IMR-90 (cell line): ENCODE data around the gene DYNLT2B. TPM values are rescaled to one million over a fixed set of nuclear protein-coding genes. Genes with fewer than 3 reads are reported as not detected.

Experiments
- ATAC-seq: fragments of 200-7000 bp; cut with Tn5 transposase; 2 replicates; pipeline ENCODE4 v1.9.1; 2020; ENCODE audit warnings: low read depth, mild to moderate bottlenecking, moderate library complexity
- BruUV-seq: library from RNA; stranded (reverse); fragments of 400-500 nt; replicated peaks from 2 replicates; lab custom pipeline; 2021; lab: Mats Ljungman, UMichigan
- CTCF ChIA-PET: fragments of 300-600 bp; formaldehyde crosslinking; extraction: SDS; loops from one replicate; lab custom pipeline; 2021; ENCODE audit warnings: antibody characterized with exemption; lab: Yijun Ruan, JAX
- POLR2A ChIA-PET: fragments of 300-600 bp; sonication (Branson Sonifier 250); formaldehyde crosslinking; loops from one replicate; lab custom pipeline; 2022; ENCODE audit warnings: antibody characterized with exemption; ENCODE audit not compliant: unreplicated experiment; lab: Charles Lee
- DNase-seq: peaks from one replicate; pipeline ENCODE4 v3.0.0; 2013
- H2AFZ ChIP-seq: replicated peaks from 2 replicates; pipeline ENCODE3; 2013; ENCODE audit warnings: low read length, mild to moderate bottlenecking; ENCODE audit not compliant: poor library complexity
- H2AK5ac ChIP-seq: 2 replicates; pipeline ENCODE4 v1.6.1; 2013; ENCODE audit warnings: low read depth, low read length, inconsistent platforms
- H2AK9ac ChIP-seq: replicated peaks from 2 replicates; pipeline ENCODE3; 2013; ENCODE audit warnings: mild to moderate bottlenecking, low read depth, low read length, moderate library complexity; ENCODE audit not compliant: poor library complexity
- H2BK120ac ChIP-seq: 2 replicates; pipeline ENCODE4 v1.6.1; 2013; ENCODE audit warnings: low read depth, low read length, inconsistent platforms
- H2BK15ac ChIP-seq: 3 replicates; pipeline ENCODE4 v1.6.1; 2013; ENCODE audit warnings: low read depth, low read length, inconsistent platforms
- H2BK20ac ChIP-seq: 2 replicates; pipeline ENCODE4 v1.6.1; 2013; ENCODE audit warnings: low read depth, mild to moderate bottlenecking, inconsistent platforms, low read length, moderate library complexity
- H2BK5ac ChIP-seq: 2 replicates; pipeline ENCODE4 v1.6.1; 2013; ENCODE audit warnings: mild to moderate bottlenecking, low read depth, low read length, inconsistent platforms; ENCODE audit not compliant: poor library complexity, severe bottlenecking
- H3K14ac ChIP-seq: replicated peaks from 2 replicates; pipeline ENCODE4 v1.6.1; 2013; ENCODE audit warnings: low read depth, low read length, inconsistent platforms
- H3K18ac ChIP-seq: 2 replicates; pipeline ENCODE4 v1.6.1; 2013; ENCODE audit warnings: low read depth, low read length, control low read depth
- H3K23ac ChIP-seq: 2 replicates; pipeline ENCODE4 v1.6.1; 2013; ENCODE audit warnings: low read depth, low read length, inconsistent platforms
- H3K27ac ChIP-seq: 2 replicates; pipeline ENCODE4 v1.5.1; 2013; ENCODE audit warnings: mild to moderate bottlenecking, control low read depth, low read length; ENCODE audit not compliant: insufficient read depth
- H3K27me3 ChIP-seq: 2 replicates; pipeline ENCODE4 v1.6.1; 2013; ENCODE audit warnings: low read length; ENCODE audit not compliant: control insufficient read depth, insufficient read depth
- H3K36me3 ChIP-seq: 2 replicates; pipeline ENCODE4 v1.6.1; 2013; ENCODE audit warnings: low read length, mixed read lengths; ENCODE audit not compliant: control insufficient read depth, insufficient read depth
- H3K4ac ChIP-seq: 2 replicates; pipeline ENCODE4 v1.6.1; 2013; ENCODE audit warnings: low read depth, low read length, inconsistent platforms
- H3K4me1 ChIP-seq: 2 replicates; pipeline ENCODE4 v1.6.1; 2013; ENCODE audit warnings: low read length, mixed read lengths; ENCODE audit not compliant: control insufficient read depth, insufficient read depth
- H3K4me2 ChIP-seq: 2 replicates; pipeline ENCODE4 v1.6.1; 2013; ENCODE audit warnings: low read depth, mild to moderate bottlenecking, control low read depth, low read length, moderate library complexity
- H3K4me3 ChIP-seq: 2 replicates; pipeline ENCODE4 v1.5.1; 2013; ENCODE audit warnings: low read depth, mild to moderate bottlenecking, control low read depth, low read length, moderate library complexity; ENCODE audit not compliant: insufficient read depth
- H3K56ac ChIP-seq: 2 replicates; pipeline ENCODE4 v1.6.1; 2013; ENCODE audit warnings: low read length, inconsistent platforms; ENCODE audit not compliant: insufficient read depth; ENCODE audit errors: extremely low read depth
- H3K79me1 ChIP-seq, 2 experiments: 2 replicates each; pipeline ENCODE4 v1.6.1; 2013; ENCODE audit warnings: low read length in 2 of 2, inconsistent platforms in 1 of 2, low read depth in 1 of 2
- H3K9ac ChIP-seq: 2 replicates; pipeline ENCODE4 v1.6.1; 2013; ENCODE audit warnings: low read depth, low read length, control low read depth
- H3K9me1 ChIP-seq: 2 replicates; pipeline ENCODE4 v1.6.1; 2013; ENCODE audit warnings: low read length, inconsistent platforms; ENCODE audit not compliant: insufficient read depth
- H3K9me3 ChIP-seq: 2 replicates; pipeline ENCODE4 v1.6.1; 2013; ENCODE audit warnings: low read length; ENCODE audit not compliant: control insufficient read depth, insufficient read depth
- H4K20me1 ChIP-seq: 2 replicates; pipeline ENCODE4 v1.6.1; 2013; ENCODE audit warnings: low read length, inconsistent platforms; ENCODE audit not compliant: insufficient read depth
- H4K5ac ChIP-seq: 2 replicates; pipeline ENCODE4 v1.6.1; 2013; ENCODE audit warnings: mild to moderate bottlenecking, low read depth, low read length, control low read depth
- H4K8ac ChIP-seq, 2 experiments: 2 replicates each; pipeline ENCODE4 v1.6.1; 2013; ENCODE audit warnings: low read depth in 2 of 2, low read length in 2 of 2, control low read depth in 1 of 2, inconsistent platforms in 1 of 2
- H4K91ac ChIP-seq: 2 replicates; pipeline ENCODE4 v1.6.1; 2013; ENCODE audit warnings: low read depth, low read length, inconsistent platforms; ENCODE audit not compliant: insufficient read depth
- CEBPB ChIP-seq: IDR thresholded peaks from 2 replicates; pipeline ENCODE4 v1.6.1; 2012; ENCODE audit warnings: low read depth, low read length, improper control_type of control experiment
- ELK1 ChIP-seq: fragments of 150-350 bp; IDR thresholded peaks from 2 replicates; pipeline ENCODE4 v1.6.1; 2016; ENCODE audit warnings: low read depth, mild to moderate bottlenecking, low read length, moderate library complexity, borderline replicate concordance
- FOS ChIP-seq: fragments of 150-350 bp; IDR thresholded peaks from 2 replicates; pipeline ENCODE4 v1.6.1; 2016; ENCODE audit warnings: low read depth, low read length
- MAFK ChIP-seq: IDR thresholded peaks from 2 replicates; pipeline ENCODE4 v1.6.1; 2012; ENCODE audit warnings: low read depth, low read length, improper control_type of control experiment
- NFE2L2 ChIP-seq: fragments of 150-350 bp; IDR thresholded peaks from 2 replicates; pipeline ENCODE4 v1.6.1; 2016; ENCODE audit warnings: low read depth, mild to moderate bottlenecking, low read length
- WGBS, 2 experiments: methylation state at CpG; one replicate each; pipeline versions ENCODE4 v1.1.5 to v1.1.7; 2013; ENCODE audit warnings: missing lambda C conversion rate in 2 of 2; ENCODE audit not compliant: insufficient read length in 1 of 2; ENCODE audit errors: extremely low coverage in 2 of 2; 5-methylcytosine and 5-hydroxymethylcytosine counted together
- dilution Hi-C: fragments of 300-500 bp; cut with HindIII; formaldehyde crosslinking; loops from one replicate; pipeline ENCODE4 v1.14.3; 2018; ENCODE audit warnings: low sequenced_read_pairs; ENCODE audit not compliant: unreplicated experiment
- in situ Hi-C: fragments of 300-500 bp; cut with MboI; formaldehyde crosslinking; loops from 3 replicates; pipeline ENCODE4 v1.14.3; 2019; ENCODE audit warnings: low sequenced_read_pairs, inconsistent platforms, mixed read lengths
- intact Hi-C: fragments of 100-400 bp; cut with micrococcal nuclease; formaldehyde crosslinking; loops from 2 replicates; pipeline ENCODE4 v1.10.0; 2022
- polyA plus RNA-seq, 3 experiments: library from polyadenylated mRNA; depleted of rRNA; stranded (reverse); fragments of >200 nt; gene quantifications; 2 replicates each; pipeline ENCODE4 v1.2.3, GENCODE V29; 2012; ENCODE audit warnings: low replicate concordance in 1 of 3
- total RNA-seq: library from RNA; depleted of rRNA; stranded (reverse); fragments of >200 nt; gene quantifications from 2 replicates; pipeline ENCODE4 v1.2.3, GENCODE V29; 2012

Gene DYNLT2B
- total and polyA plus RNA-seq, 2 of the 4 experiments (the other 2 are of a cell fraction), result 2.2 to 6.0 TPM

GRCh38 chr3:196339493-196340254 lies 21.6 kb upstream of the DYNLT2B start:
- no peak overlapping the region for H2AK9ac ChIP-seq
- peak overlapping the region; percentile 32 for H4K91ac ChIP-seq
- intact Hi-C loops, result no loop called here
- peaks cover 3% of the 10 kb centered on the region for H3K9me1 ChIP-seq
- H3K18ac ChIP-seq, result no peak overlapping the region
- H3K4ac ChIP-seq, result peak overlapping the region; percentile 8; the same call in 1 of the 2 replicates
- no peak overlapping the region for H3K27ac ChIP-seq
- H2BK15ac ChIP-seq, result peak overlapping the region; percentile 92; the same call in 1 of the 3 replicates
- dilution Hi-C loops, result no loop called here
- H3K56ac ChIP-seq, result peak overlapping the region; percentile 30; the same call in 1 of the 2 replicates
- in situ Hi-C loops, result no loop called here
- WGBS, 2 experiments, result 90% methylated on average over 2 of the region's 21 CpGs; no CpG with 5 or more reads in 1 of the 2 experiments
- no peak overlapping the region for H3K4me3 ChIP-seq
- no peaks in the 10 kb centered on the region for H4K20me1 ChIP-seq
- H2AK5ac ChIP-seq, result no peak overlapping the region; the same call in 1 of the 2 replicates
- H3K9ac ChIP-seq, result no peak overlapping the region
- no peaks in the 10 kb centered on the region for H3K79me1 ChIP-seq
- DNase-seq (peak; percentile 62), ATAC-seq (0 out of 2 replicates have a peak, but pooled peaks have one; percentile 40)
- peak overlapping the region; percentile 58 for H2AFZ ChIP-seq
- H4K5ac ChIP-seq, result no peak overlapping the region
- no TSS peak for BruUV-seq
- H3K27me3 ChIP-seq, result no peaks in the 10 kb centered on the region
- H2BK5ac ChIP-seq, result peak overlapping the region; percentile 74
- ChIA-PET POLR2A (no interaction called here), CTCF (no interaction called here)
- H3K23ac ChIP-seq, result no peak overlapping the region
- H3K4me2 ChIP-seq, result no peak overlapping the region
- peak overlapping the region; percentile 86; the same call in 1 of the 2 replicates for H2BK120ac ChIP-seq
- peak overlapping the region; percentile 82; the same call in 1 of the 2 replicates for H3K14ac ChIP-seq
- H2BK20ac ChIP-seq, result peak overlapping the region; percentile 92
- no peaks in the 10 kb centered on the region for H3K36me3 ChIP-seq
- no peaks in the 10 kb centered on the region for H3K9me3 ChIP-seq
- H4K8ac ChIP-seq, result peak overlapping the region in 1 of 2 experiments; percentile 75; a peak in 1 of 4 replicates
- TF ChIP-seq ELK1 (no peak), MAFK (peak; percentile 46; the same call in 1 of the 2 replicates), FOS (peak; percentile 40; the same call in 1 of the 2 replicates), CEBPB (peak; percentile 39; the same call in 1 of the 2 replicates), NFE2L2 (peak; percentile 91)
- H3K4me1 ChIP-seq, result no peaks in the 10 kb centered on the region
